Caki2 (cell line): ENCODE measurements around the gene MEFV. TPM values are rescaled to one million over a fixed set of nuclear protein-coding genes. Genes with fewer than 3 reads are reported as not detected.
"Not testable (repeated sequence)": the region's sequence is repeated elsewhere in the genome, so short reads cannot be mapped to it uniquely, and the experiment has no call there.

Source experiments
- DNase-seq: peaks from one replicate; pipeline ENCODE4 v3.0.0-alpha.2; 2015; ENCODE audit warnings: low read depth
- in situ Hi-C: cut with HindIII; loops from 2 replicates; pipeline ENCODE4 v1.10.0; 2016; ENCODE audit warnings: low sequenced_read_pairs, low pct_unique_long_range_greater_than_20kb, mixed read lengths
- total RNA-seq: library from RNA; depleted of rRNA; stranded (reverse); fragments of >200 nt; shearing (Covaris generic); gene quantifications from 2 replicates; pipeline ENCODE4 v1.2.3, GENCODE V29; 2014; ENCODE audit warnings: low replicate concordance

MEFV gene
- total RNA-seq, 1 experiment from 2014 or later = not detected

DNA sequence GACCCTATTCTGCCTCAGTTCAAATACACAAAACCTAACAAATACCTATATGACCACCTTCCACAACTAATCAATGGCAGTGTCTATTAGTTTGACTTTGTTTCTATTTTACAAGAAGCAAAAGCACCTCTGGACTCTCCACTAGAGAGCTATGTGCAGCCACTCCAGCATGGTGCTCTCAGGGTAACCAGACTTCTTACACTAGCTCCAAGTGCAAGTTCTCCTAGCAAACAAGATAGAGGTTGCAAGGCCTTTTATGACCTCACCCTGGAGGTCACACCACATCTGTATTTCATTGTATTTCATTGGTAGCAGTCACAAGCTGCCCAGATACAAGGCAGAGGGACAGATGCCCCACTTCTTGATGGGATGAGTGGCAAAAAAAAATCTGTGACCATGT is 18.5 kb upstream of the MEFV start:
- in situ Hi-C loops = no loop called here
- no peak for DNase-seq

- DNase-seq = peak; percentile 88
- in situ Hi-C loops = no loop called here
These were observed 18.1 kb upstream of the MEFV start for GRCh38 chr16:3274490-3274889.

DNA sequence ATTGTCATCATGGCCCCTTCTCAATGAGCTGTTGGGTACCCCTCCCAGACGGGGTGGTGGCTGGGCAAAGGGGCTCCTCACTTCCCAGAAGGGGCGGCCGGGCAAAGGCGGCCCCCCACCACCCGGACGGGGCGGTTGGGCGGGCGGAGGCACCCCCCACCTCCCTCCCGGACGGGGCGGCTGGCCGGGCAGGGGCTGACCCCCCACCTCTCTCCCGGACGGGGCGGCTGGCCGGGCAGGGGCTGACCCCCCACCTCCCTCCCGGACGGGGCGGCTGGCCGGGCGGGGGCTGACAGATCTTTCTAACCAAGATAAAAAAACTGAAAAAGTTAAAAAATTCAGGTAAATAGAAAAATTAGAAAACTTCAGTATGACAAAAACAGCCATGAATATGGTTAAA is 14.8 kb upstream of the MEFV start:
- DNase-seq, in situ Hi-C loops: not testable (repeated sequence)

GRCh38 chr16:3270718-3271117 is 14.3 kb upstream of the MEFV start:
- in situ Hi-C loops, DNase-seq: not testable (repeated sequence)

DNA sequence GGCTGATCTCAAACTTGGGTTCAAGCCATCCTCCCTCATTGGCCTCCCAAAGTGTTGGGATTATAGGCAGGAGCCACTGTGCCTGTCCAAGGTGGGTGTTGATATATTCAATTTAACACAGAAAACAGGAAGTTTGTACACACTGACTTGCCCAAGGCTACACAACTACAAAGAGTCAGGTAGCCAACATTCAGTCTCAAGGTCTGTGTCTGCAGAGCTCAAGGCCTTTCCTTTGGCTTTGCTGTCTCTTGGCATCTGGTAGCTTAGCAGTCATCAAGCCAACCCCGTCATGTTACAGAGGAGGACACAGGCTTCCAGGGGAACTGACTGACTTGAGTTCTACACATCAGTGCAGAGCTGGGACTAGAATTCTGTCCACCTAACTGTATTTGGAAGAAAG is 11.9 kb upstream of the MEFV start:
- in situ Hi-C loops = no loop called here
- DNase-seq = no peak

DNA sequence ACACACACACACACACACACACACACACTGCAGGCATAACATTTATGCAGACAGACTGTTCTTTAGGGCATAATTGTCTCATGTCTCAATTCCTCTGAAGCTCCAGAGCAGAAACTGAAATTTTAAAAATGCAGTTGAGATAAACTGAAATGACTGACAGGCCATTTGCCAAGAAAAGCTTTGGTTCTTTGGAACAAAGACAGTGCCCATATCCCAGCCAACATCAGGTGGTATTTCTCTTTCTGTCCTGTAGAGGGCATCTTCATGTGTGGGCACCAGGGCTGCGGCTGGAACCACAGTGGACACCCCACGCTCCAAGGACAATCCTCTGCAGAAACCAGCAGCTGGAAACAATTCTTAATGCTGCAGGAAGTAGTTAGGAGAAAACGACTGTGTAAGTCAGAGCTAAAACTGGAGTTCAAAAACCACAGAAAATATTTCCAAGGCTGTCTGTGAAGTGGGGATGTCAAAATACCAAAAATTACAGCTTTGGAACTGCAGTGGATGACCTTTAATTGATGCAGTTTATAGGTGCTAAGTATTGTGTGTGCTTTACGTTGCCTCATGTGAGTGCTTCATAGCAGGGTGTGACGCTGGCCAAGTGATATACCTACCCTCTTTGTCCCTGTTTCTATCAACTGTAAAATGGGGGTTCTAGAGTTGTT is 10.6 kb upstream of the MEFV start:
- DNase-seq = peak; percentile 35
- in situ Hi-C loops = no loop called here

DNA sequence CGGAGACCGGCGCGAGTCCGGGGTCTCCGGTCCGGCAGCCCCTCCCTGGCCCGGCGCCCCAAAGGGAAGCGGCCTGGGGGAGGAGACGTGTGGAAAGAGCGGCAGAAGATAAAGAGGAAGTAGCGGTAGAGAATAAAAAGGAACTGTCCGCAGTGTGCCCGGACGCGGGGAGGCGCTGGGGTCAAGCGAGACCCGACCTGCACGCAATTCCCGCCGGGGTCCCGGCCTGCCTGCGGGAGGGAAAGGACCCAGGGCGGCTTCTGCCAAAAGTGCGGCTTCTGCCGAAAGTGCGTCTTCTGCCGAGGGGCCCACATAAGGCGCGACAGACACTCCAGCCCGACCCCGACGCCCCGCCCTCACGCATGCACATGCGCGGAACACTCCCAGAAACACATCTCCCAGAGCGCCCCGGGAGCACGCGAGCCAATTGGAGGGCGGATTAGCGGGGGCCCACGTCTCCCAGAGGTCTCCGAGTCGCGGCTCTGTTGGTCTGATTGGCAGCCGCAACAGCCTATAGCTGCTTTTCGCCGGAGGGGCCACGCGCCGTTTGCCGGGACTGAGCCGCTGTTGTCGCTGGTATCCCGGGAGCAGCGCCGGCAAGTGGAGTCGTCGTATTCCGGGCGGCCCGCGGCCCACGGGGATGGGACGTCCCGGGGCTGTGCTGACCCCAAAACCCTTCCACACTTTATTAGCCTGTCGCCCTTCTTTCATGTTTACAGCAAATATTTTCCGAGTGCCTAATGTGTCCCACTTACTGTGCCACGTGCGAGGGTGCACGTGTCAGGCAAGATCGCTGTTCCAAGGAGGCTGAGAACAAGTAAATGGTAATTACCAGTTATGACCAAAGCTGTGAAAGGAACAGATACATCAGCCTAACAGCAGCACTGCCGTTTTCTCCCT is 8.0 kb upstream of the MEFV start:
- in situ Hi-C loops = no loop called here
- peak; percentile 99 for DNase-seq

GRCh38 chr16:3262517-3262916 is 6.1 kb upstream of the MEFV start:
- in situ Hi-C loops = no loop called here

GRCh38 chr16:3259836-3260235 is 3.4 kb upstream of the MEFV start:
- in situ Hi-C loops = no loop called here
- DNase-seq = no peak

More at GRCh38 chr16:3262517-3262916, 6.1 kb upstream of the MEFV start:
- DNase-seq = no peak

DNA sequence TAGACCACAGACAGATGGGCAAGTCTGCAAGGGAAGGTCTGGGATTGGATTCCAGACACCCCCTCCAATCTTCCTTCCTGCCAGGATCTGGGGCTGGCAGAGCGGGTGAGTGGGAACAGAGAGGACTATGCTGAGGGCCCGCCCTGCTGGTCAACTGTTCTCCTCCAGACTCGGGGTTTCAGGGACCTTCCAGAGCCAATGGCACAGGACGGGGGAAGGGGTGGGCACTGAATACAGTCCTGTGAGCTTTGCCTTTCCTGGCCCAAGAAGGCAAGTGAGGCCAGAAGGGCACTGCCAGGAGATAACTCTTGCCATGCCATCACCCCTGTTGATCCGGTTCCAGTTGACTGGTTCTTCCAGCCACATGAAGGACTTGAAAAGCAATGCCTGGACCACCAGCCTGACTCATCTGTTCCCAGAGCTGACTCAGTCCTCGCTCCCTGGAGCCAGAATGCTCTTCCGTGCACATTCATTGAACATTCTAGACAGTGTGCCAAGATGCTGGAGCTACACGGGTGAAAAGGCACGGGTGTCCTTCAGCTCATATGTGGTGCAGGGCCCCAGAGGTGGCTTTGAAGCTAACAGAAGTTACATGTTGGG is 533 bp upstream of the MEFV start:
- in situ Hi-C loops = no loop called here
- peak; percentile 71 for DNase-seq

GRCh38 chr16:3254309-3254708 is 2.1 kb downstream of the MEFV start:
- in situ Hi-C loops = no loop called here
- DNase-seq = no peak

- in situ Hi-C loops = no loop called here
- no peak for DNase-seq
These were observed 3.5 kb downstream of the MEFV start for GRCh38 chr16:3252967-3253366.

DNA sequence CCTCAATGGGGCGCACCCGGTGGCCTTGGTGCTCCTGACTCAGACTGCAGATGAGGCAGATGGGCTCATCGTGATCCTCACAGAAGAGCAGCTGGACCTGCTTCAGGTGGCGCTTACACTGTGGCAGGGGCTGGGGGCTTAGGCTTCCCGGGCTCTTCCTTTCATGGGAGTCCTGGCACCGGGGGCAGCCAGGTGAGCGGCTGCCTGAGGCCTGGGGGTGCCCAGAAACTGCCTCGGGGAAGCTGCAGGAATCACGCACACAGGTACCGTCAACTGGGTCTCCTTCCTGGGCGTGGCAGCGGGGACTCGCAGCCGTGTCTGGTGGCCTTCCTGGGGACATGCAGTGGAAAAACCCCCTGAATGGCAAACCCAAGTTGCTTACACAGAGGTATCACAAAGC is 7.0 kb downstream of the MEFV start:
- in situ Hi-C loops = no loop called here
- DNase-seq = no peak

DNA sequence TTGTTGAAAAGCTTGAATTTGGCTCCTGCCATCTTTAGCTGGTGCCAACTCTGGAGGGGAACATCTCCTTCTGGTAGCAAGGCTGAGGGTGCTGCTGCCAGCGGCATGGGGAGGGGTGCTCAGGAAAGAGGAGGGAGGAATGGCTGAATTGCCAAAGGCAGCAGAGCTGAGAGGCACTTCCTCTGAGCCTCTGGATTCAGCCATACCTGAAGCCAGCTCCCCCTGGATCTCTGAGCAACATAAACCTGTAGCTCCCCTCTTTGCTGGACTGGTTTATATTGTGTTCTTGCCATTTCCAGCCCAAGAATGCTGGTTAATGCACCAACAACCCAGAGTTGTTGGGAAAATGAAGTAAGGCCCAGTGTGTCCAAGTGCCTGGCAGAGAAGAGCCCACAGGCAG is 7.4 kb downstream of the MEFV start:
- DNase-seq = no peak
- in situ Hi-C loops = no loop called here

DNA sequence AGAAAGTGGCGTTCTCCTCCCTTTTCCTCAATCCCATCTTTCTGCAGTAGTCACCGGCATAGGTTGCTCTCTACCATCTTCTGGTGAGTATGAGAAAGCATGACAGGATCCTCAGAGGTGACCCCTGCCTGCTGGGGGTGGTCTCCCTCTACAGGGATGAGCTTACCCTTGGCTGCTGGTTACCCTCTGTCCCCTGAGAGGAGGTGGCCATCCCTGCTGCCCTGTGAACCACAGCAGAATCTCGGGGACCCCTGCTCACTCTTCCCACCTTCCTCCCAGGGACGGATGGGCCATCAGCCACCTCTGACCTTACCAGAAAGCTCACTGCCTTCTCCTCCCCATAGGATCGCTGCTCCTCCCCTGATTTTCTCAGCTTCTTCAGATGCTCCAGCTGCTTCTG is 7.8 kb downstream of the MEFV start:
- no peak for DNase-seq
- in situ Hi-C loops = no loop called here

DNA sequence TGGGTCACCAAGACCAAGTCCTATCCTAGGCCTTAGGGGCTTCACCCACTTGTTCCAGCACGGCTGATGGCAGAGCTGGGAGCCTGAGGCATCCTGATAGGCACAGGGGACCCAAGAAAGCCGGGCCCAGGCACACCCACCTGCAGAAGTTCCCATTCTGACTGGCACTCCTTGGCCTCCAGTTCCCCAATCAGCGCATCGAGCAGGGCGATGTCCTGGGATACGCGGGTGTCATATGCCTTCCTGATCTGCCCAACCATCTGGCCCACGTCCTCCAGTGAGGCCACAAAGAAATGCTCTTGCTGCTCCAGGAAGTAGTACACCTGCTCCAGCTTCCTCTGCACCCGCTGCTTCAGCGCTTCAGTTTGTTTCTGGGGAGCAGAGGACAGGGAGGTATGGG is 9.6 kb downstream of the MEFV start:
- no peak for DNase-seq
- in situ Hi-C loops = no loop called here

- no peak for DNase-seq
- in situ Hi-C loops = no loop called here
These were observed 10.4 kb downstream of the MEFV start for GRCh38 chr16:3246002-3246401.

- in situ Hi-C loops = no loop called here
- DNase-seq = no peak
These were observed 12.6 kb downstream of the MEFV start for GRCh38 chr16:3243882-3244281.

DNA sequence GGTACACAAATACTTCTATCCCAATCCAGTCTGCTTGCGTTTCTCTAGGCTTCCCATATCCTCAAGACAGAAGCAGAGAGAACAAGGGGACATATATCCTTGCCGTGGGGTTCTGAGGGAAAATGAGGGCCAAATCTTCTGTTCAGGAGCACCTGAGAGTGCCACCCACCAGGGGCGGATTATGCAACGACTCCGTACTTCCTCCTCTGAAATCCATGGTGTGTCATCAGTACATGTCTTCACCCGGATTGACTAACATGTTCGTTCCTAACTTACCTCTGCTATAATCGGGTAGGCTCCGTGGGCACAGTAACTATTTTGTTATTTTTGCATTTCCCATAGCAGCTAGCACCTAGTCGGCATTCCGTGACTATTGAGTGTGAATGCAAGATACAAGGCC is 13.7 kb downstream of the MEFV start:
- in situ Hi-C loops = no loop called here

More for the DNA sequence above, 13.7 kb downstream of the MEFV start:
- DNase-seq = no peak
